GM18511 (cell line): ENCODE measurements around the gene RASL11A.

Experiments
- ATAC-seq: cut with Tn5 transposase; IDR thresholded peaks from one replicate; pipeline ENCODE4 v1.9.1; 2021; ENCODE audit warnings: mild to moderate bottlenecking, moderate library complexity; ENCODE audit not compliant: unreplicated experiment

RASL11A gene, protein sequence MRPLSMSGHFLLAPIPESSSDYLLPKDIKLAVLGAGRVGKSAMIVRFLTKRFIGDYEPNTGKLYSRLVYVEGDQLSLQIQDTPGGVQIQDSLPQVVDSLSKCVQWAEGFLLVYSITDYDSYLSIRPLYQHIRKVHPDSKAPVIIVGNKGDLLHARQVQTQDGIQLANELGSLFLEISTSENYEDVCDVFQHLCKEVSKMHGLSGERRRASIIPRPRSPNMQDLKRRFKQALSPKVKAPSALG

DNA sequence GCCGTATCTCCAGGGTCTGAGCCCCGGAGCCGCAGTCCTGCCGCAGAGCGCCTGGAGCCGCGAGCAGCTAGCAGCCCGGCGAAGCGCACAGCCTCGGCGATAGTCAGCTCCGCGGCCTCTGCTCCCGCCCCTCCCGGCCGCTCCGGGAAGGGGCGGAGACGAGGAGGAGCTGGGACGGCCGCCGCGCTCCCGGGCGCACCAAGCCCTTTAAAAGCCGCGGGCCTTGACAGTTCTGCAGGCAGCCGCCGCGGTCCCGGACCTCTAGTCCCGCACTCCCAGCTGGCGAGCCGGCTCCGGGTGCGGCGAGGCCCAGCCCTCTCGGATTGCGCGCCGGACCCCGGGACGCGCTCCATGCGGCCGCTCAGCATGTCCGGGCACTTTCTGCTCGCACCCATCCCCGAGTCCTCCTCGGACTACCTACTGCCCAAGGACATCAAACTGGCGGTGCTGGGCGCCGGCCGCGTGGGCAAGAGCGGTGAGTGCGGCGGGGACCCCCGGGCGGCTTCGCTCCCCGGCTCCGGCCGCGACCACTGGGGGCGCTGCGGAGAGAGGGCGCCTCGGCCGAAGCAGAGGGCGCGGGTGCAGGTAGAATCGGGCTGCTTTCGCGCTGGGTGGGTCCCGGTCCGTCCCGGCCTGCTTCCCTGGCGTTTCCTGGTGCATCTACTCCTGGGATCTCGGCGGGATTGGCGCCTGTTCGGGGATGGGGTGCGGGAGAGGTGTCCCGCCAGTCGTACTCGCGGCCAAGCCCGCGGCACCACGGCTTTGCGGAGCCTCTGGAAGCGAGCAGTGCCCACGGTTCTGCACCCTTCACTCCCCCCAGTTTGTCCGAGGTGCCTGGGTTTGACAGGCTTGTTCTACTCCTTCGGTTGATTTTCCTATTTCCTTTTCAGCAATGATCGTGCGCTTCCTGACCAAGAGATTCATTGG, at the start of gene RASL11A:
TSS of gene RASL11A (plus strand) at position 237 of the 927 bp plus-strand sequence. CDS start at position 352, 115 bp downstream.
- ATAC-seq: peak; percentile 87

DNA sequence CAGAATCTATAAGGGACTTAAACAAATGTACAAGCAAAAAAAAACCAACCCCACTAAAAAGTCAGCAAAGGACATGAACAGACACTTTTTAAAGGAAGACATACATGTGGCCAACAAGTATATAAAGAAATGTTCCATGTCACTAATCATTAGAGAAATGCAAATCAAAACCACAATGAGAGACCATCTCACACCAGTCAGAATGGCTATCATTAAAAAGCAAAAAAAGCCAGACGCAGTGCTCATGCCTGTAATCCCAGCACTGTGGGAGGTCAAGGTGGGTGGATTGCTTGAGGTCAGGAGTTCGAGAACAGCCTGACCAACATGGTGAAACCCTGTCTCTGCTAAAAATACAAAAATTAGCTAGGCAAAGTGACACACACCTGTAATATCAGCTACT, 48.5 kb upstream of the RASL11A start:
- peak; percentile 86 for ATAC-seq

DNA sequence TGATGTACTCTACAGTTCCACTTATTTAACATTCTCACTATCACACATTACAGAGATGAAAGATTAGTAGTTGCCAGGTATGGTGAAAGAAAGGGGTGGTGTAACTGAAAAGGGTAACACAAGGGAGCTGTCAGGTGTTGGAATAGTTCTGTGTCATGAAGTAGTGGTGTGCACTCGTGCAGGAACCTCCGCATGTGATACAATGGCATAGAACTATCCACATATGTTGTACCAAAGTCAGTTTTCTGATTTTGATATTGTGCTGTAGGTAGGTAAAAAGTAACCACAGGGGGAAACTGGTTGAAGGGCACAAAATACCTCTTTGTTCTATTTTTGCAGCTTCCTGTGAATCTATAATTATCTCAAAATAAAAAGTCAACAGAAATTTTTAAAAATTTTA, 43.6 kb upstream of the RASL11A start:
- ATAC-seq: no peak

DNA sequence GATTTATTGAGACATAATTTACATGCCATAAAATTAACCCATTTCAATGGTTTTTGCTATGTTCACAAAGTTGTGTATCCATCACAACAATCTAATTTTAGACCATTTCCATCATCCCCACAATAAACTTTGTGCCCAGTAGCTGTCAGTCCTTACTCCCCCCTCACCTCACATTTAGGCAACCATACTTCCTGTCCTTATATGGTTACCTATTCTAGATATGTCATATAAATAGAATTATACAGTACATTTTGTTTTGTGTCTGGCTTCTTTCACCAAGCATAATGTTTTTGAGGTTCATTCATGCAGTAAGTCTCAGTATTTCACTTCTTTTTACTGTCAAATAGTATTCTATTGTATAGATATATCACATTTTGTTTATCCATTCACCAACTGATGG, 42.5 kb upstream of the RASL11A start:
- ATAC-seq: no peak

DNA sequence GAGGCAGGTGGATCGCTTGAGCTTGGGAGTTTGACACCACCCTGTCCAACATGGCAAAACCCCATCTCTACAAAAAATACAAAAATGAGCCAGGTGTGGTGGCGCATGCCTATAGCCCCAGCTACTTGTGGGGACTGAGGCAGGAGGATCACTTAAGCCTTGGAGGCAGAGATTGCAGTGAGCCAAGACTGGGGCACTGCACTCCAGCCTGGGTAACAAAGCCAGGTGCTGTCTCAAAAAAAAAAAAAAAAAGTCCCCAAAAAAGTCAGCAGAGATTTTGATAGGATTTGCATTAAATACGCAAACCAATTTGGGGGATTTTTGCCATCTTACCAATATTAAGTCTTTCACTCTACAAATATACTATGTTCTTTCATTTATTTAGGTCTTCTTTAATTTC, 41.0 kb upstream of the RASL11A start:
- no peak for ATAC-seq

DNA sequence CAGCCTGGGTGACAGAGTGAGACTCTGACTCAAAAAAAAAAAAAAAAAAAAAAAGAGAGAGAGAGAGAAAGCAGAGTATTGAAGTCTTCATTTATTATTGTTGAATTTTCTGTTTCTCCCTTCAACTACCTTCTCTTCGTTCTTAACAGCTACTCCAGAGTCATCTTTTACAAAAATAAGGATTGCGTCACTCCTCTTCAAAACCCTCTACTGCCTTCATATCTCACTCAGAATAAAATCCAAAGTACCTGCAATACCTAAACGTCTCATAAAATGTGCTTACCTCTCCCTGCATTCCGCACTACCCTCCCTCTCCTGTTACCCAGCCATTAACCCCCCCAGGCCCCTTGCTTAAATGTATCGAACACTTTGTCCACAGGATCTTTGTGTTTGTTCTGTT, 36.7 kb upstream of the RASL11A start:
- no peak for ATAC-seq

DNA sequence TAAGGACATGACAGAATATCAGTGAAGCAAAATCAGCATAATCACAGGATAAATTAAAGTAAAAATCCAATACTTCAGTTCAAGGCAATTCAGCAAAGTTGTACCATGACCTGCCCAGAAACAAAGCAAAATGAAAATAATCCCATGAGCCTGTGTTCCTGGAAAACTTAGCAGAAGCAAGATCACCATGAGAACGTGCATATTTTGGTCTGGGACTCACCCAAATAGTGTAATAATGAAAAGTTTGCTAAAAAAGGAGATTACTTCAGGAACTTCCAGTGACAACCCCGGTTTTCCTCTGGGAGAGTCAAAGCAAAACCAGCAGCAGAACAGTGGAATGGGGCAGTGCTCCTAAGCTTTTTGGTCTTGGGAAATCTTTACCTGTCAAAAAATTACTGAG, 34.2 kb upstream of the RASL11A start:
- no peak for ATAC-seq

DNA sequence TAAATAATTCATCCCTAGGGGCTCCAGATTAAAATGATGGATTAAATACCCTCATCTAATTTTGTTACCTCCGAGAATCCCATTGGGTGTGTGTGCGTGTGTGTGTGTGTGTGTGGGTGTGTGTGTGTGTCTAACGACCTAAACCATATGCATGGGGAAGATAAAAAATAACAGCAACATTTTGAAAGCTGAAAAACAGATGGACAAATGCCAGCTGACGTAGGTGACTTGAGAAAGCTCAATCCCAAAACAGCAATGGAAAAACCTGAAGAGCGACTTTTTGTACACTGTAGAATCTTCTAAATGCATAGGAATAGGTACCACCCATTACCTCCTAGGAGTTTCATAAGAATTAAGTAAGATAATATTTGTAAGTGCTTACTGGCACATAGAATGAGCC, 27.9 kb upstream of the RASL11A start:
- ATAC-seq: no peak

DNA sequence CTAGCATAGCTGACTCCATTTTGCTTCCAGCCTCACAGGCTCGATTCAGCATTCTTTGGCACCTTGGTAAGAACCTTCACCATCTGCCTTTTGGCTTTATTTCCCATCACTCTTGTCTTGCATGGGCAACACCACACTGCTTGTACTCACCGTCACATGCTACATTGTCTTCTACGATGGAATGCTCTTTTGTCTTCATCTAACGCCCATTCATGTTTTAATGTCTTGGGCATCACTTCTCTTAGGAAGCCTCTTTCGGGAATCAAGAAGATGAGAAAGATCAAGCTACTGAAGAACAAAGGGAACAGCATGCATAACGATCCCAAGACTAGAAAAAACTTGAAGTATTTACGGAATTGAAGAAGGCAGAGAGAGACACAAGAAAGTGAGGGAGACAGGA, 25.0 kb upstream of the RASL11A start:
- no peak for ATAC-seq

DNA sequence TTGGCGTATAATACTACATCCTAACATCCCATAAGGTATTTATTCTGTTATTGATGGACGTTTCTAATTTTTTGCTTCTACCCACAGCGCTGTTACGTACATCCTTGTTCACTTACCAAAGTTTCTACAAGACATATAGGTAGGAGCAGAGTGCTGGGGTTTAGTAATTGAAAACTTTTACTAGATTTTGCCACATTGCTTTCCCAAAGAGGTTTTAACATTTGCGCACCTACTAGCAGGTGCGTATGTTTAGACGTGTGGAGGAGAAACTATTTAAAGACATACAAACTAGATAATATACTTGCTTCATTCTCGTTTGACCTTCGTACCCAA, 19.8 kb upstream of the RASL11A start:
- ATAC-seq: peak; percentile 15

DNA sequence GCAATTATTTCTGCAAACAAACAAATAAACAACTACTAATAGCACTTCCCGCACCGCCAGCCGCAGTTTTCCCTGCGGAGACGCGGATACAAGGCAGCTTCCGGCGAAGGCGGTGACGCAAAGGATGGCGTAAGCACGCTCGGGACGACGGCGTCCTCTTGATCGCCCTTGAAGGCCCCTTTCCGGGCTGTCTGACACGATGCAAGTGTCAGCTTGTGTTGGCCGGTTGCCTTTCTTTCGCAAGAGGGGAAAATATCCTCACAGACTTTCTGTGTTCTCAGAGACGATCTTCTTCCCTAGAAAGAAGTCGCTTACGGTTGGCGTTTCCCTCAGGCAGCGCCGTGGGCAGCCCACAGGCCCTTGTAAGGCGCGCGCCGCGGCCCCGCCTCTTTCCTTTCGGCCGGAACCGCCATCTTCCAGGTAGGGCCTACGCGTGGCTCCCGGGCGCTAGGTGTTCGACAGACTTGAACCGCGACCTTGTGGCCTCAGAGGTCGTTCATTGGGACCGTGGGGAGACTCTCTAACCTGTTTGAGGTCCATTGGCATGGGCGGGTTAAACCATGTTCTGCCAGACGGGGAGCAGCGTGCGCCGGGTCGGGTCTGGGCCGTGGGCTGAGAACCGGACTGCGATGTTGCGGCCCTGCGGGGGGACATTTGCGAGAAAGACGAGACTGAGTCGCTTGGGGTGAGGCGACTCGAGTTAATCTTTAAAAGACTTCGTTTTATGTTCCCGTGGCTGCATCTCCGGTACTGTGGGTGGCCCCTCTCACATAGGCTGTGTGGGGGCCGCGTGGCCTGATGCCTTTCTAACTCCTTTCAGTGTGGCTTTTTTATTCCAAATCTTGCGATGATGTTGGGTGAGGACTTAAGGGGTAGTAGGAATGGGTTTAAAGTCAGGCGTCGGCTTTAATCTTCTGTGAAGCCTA, 19.2 kb upstream of the RASL11A start, which contains the start of gene RPL21:
TSS of gene RPL21 (plus strand) at position 393 of the 926 bp plus-strand sequence. CDS start 2,219 bp downstream, outside the sequence.
- peak; percentile 96 for ATAC-seq

DNA sequence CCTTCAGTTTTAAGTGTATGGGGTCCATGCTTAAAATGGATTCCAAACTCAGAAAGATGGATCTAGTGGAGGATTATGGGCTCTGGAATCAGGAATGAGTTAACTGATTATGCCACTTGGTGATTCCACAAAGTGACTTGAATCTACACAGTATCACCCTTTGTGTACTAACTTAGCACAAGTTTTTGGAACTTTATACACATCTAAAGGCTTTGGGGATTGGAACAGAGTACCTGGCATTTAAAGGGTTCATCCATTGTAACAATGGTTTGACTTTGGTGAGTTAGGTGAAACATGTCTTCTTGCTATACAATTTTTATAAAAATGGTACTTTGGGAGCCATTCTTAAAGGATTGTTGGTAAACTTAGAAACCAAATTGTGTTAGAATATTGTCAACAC, 18.2 kb upstream of the RASL11A start:
- ATAC-seq: no peak

DNA sequence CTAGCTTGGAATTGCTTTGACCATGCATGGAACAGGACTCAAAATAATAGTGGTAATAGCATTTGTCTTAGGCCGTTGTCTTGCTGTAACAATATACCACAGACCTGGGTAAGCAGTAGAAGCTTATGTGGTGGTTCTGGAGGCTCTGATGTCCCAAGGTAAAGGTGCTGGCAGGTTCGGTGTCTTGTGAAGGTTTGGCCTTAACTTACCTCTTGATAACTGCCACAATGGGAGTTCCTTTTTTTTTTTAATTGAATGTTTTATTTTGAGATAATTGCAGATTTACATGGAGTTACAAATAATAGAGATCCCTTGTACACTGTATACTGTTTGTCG, 13.4 kb upstream of the RASL11A start:
- no peak for ATAC-seq

DNA sequence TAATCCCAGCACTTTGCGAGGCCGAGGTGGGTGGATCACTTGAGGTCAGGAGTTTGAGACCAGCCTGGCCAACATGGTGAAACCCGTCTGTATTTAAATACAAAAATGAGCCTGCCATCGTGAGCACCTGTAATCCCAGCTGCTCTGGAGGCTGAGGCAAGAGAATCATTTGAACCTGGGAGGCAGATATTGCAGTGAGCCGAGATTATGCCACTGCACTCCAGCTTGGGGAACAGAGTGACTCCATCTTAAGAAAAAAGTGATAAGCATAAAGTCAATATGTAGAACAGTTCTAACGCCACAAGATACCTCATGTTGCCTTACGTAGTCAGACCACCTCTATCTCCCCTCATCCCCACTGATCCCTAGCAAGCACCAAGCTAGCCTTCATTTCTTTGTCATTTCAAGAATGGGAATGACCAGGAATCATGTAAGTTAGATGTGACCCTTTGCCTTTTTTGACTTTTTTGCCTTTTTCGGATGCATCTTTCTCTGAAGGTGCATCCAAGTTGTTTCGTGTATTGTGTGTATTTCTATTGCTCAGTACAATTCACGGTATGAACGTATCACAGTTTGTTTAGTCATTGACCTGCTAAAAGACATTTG, 12.9 kb upstream of the RASL11A start:
- ATAC-seq: no peak

DNA sequence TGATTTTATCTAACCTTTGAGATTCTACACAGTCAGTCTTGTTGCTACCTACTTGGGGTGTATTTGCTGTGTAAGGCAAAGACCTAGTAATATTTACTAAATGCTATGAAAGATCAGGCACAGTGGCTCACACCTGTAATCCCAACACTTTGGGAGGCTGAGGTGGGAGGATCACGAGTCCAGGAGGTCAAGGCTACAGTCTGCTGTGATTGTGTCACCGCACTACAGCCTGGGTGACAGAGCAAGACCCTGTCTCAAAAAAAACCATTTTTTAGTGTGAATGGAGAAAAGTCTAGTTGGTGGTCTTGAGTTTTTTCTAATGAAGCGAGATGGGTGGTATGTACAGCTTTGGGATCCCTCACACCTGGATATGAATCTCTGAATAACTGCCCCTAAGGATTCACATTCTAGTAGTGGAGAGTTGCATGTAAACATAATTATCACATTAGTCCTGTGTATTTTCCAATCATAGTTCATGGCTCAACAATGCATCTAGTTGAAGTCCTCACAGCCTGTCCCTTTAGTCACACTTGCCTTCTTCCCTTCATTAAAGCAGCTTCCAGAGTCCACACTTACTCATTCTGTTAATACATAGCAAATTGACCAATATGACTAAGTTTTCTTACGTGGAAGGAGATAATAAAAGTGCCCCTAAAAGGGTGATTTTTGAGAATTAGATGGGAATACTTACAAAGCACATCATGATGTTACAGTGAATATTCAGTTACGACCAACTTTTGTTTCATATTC, 11.8 kb upstream of the RASL11A start:
- no peak for ATAC-seq

DNA sequence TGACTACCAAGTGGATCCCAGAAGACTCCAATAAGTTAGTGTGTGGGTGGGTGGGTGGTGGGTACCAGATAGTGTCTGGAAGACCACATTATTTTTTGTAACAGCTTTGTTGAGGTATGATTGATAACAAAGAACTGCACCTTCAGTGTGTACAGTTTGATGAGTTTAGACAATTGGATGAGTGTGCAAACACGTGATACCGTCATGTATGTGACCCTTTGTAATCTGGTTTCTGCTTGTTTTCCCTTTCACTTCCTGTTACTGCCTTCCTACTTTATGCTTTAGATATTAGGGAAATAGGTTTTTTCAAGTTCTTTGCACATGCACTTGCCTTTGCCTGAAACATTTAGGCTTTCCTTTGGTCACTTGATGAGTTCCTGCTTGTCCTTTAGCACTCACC, 10.8 kb upstream of the RASL11A start:
- ATAC-seq: peak; percentile 57

DNA sequence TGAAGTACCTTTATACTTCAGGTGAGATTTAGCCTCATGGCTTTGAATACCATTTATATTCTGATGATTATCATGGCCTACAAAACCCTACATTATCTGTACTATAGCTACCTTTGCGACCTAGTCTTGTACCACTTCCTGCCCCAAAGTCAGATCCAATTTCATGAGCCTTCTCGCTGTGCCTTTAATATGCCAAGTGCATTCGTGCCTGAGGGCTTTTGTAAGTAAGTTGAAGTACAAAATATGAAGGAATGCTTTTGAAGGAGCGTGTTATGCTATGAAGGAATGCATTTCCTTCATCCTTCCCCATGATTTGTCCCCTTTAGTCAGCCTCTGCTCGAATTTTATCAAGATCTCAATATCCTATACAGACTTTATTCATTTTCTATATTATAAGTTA, 9.2 kb upstream of the RASL11A start:
- no peak for ATAC-seq

DNA sequence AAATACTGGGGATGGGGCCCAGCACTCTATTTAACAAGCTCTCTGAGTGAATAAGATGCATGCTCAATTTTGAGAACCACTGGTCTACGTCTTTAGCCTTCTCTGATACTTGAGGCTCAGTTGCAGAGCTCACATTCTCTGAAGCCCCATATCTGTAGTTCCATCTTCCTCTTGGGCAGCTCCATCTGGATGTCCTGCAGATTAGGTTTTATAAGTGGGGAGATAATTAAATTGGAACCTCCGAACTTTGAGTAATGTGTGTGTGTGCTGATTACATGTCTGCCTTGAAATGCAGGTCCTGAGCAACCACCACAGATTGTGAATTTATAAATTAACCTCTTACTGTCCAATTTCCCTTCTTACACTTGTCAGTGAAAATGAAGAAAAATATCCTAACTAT, 7.2 kb upstream of the RASL11A start:
- ATAC-seq: no peak

DNA sequence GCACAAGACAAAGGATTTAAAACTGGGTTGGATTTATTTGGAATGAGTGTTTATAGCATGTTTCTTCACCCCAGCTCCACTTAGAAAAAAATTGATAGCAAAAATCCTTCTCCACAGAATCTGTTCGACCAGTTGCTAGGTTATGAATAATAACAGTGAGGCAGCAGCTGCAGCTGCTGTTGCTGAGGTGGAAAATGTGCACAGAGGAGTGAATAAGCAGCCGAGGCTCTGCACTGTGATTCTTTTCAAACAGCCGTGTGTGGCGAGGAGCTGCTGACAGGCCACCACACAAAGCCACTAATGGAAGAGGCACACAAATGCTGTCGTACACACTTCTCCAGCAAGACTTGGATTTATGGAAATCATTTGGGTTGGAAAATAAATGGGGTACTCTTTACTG, 6.4 kb upstream of the RASL11A start:
- ATAC-seq: no peak

DNA sequence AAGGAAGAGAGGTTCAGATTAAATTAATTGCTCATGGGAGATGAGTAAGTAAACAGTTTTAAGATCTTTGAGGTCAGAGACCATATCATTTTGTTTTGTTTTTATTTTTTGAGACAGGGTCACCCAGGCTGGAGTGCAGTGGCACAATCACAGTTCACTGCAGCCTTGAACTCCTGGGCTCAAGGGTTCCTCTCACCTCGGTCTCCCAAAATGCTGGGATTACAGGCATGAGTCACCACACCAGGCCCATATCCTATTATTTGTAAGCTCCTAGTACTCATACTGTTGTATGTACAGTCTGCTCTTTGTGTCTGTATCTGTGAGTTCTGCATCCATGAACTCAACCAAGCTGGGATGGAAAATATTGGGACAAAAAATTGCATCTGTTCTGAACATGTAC, 6.0 kb upstream of the RASL11A start:
- no peak for ATAC-seq
